ENCODE results near the gene DRG1. TPM values are rescaled to one million over a fixed set of nuclear protein-coding genes. Genes with fewer than 3 reads are reported as not detected.

The DRG1 gene
- polyA plus RNA-seq, 1 donor from 2014 or later, result 90.2 TPM

DNA sequence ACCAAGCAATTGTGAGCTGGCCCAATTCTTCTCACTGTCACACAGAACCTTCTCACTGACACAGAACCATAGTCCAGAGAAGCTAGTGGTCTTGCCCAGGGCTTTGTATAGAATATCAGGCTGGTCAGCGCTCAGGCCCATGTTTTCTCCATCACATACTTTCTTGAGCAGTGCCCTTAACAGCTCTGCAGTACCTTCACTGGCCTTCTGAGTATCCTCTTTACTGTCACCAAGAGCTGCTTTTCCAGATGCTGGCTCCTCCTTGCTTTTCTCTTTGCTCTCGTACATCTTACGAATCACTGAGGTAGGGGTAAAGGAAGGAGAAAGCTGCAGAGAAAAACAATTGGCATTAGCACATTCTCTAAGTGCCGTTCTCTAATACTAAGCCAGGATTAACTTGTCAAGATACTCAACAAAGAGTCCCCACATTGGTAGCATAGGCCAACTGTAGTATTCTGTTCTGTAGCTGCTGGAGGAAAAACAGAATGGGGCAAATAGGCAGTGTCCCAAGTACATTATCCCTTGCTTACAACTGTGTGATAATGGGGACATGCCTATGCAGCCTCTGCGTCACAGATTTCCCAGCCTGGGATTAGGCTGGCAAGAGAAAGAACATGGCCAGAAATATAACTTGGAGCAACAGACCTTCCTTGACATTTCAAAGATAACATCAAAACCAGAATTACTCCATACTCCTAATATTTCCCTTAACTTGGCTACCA, 43.5 kb downstream of the DRG1 start:
- no peaks in the 10 kb centered on the region for H4K20me1 ChIP-seq (ENCODE audit: insufficient read depth)

GRCh38 chr22:31443516-31443915, 44.1 kb downstream of the DRG1 start:
- Histone ChIP-seq H3K9ac (ENCODE audit: low read length) (no peak overlapping the region), H3K27ac (ENCODE audit: low read length) (no peak overlapping the region)

More for the DNA sequence above, 43.5 kb downstream of the DRG1 start:
- Histone ChIP-seq H3K27me3 (ENCODE audit: insufficient read depth, low read depth, low read length) (no peaks in the 10 kb centered on the region), H3F3A (ENCODE audit: insufficient read depth, low read length, poor library complexity, severe bottlenecking) (no peaks in the 10 kb centered on the region), H2AFZ (ENCODE audit: low read depth, low read length) (no peak overlapping the region), H3K4me2 (ENCODE audit: low read length) (no peak overlapping the region), H3K36me3 (ENCODE audit: insufficient read depth, low read length) (peaks cover 11% of the 10 kb centered on the region), H3K9me3 (ENCODE audit: low read length) (no peaks in the 10 kb centered on the region), H3K79me2 (replicated peaks; ENCODE audit: insufficient read depth, low read length) (no peaks in the 10 kb centered on the region), H3K9ac (ENCODE audit: low read length) (no peak overlapping the region), H3K4me3 (ENCODE audit: low read length) (no peak overlapping the region), H3K27ac (ENCODE audit: low read length) (no peak overlapping the region), H3K9me2 (ENCODE audit: insufficient read depth, low read length) (no peaks in the 10 kb centered on the region)
- TF ChIP-seq, protein P1, sequence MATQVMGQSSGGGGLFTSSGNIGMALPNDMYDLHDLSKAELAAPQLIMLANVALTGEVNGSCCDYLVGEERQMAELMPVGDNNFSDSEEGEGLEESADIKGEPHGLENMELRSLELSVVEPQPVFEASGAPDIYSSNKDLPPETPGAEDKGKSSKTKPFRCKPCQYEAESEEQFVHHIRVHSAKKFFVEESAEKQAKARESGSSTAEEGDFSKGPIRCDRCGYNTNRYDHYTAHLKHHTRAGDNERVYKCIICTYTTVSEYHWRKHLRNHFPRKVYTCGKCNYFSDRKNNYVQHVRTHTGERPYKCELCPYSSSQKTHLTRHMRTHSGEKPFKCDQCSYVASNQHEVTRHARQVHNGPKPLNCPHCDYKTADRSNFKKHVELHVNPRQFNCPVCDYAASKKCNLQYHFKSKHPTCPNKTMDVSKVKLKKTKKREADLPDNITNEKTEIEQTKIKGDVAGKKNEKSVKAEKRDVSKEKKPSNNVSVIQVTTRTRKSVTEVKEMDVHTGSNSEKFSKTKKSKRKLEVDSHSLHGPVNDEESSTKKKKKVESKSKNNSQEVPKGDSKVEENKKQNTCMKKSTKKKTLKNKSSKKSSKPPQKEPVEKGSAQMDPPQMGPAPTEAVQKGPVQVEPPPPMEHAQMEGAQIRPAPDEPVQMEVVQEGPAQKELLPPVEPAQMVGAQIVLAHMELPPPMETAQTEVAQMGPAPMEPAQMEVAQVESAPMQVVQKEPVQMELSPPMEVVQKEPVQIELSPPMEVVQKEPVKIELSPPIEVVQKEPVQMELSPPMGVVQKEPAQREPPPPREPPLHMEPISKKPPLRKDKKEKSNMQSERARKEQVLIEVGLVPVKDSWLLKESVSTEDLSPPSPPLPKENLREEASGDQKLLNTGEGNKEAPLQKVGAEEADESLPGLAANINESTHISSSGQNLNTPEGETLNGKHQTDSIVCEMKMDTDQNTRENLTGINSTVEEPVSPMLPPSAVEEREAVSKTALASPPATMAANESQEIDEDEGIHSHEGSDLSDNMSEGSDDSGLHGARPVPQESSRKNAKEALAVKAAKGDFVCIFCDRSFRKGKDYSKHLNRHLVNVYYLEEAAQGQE (IDR thresholded peaks at IDR 0.05; ENCODE audit: borderline replicate concordance), result no peak
- TF ChIP-seq, protein P2, sequence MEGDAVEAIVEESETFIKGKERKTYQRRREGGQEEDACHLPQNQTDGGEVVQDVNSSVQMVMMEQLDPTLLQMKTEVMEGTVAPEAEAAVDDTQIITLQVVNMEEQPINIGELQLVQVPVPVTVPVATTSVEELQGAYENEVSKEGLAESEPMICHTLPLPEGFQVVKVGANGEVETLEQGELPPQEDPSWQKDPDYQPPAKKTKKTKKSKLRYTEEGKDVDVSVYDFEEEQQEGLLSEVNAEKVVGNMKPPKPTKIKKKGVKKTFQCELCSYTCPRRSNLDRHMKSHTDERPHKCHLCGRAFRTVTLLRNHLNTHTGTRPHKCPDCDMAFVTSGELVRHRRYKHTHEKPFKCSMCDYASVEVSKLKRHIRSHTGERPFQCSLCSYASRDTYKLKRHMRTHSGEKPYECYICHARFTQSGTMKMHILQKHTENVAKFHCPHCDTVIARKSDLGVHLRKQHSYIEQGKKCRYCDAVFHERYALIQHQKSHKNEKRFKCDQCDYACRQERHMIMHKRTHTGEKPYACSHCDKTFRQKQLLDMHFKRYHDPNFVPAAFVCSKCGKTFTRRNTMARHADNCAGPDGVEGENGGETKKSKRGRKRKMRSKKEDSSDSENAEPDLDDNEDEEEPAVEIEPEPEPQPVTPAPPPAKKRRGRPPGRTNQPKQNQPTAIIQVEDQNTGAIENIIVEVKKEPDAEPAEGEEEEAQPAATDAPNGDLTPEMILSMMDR (IDR thresholded peaks at IDR 0.05; ENCODE audit: poor library complexity, severe bottlenecking), result no peak
- no peak for TF ChIP-seq POLR2AphosphoS5 (IDR thresholded peaks at IDR 0.05)
- TF ChIP-seq EP300 (conservative IDR thresholded peaks at IDR 0.05; ENCODE audit: poor library complexity, severe bottlenecking), result no peak
- no peak for TF ChIP-seq RAD21 (conservative IDR thresholded peaks at IDR 0.05)
- no peak for TF ChIP-seq EZH2 (IDR thresholded peaks at IDR 0.05; ENCODE audit: borderline replicate concordance, insufficient read depth, low read length, poor library complexity, severe bottlenecking)
- no peak for TF ChIP-seq TAF1 (IDR thresholded peaks at IDR 0.05; ENCODE audit: low read depth)
- no peak for TF ChIP-seq SMC3 (conservative IDR thresholded peaks at IDR 0.05; ENCODE audit: poor library complexity)
- no peak for TF ChIP-seq MXI1 (conservative IDR thresholded peaks at IDR 0.05; ENCODE audit: poor library complexity, severe bottlenecking)

More at GRCh38 chr22:31443516-31443915, 44.1 kb downstream of the DRG1 start:
- Histone ChIP-seq H3F3A (ENCODE audit: insufficient read depth, low read length, poor library complexity, severe bottlenecking) (no peaks in the 10 kb centered on the region), H3K36me3 (ENCODE audit: insufficient read depth, low read length) (peaks cover 11% of the 10 kb centered on the region), H3K79me2 (replicated peaks; ENCODE audit: insufficient read depth, low read length) (no peaks in the 10 kb centered on the region), H3K4me2 (ENCODE audit: low read length) (no peak overlapping the region), H4K20me1 (ENCODE audit: insufficient read depth) (no peaks in the 10 kb centered on the region), H3K9me3 (ENCODE audit: low read length) (no peaks in the 10 kb centered on the region), H3K9me2 (ENCODE audit: insufficient read depth, low read length) (no peaks in the 10 kb centered on the region), H3K27me3 (ENCODE audit: insufficient read depth, low read depth, low read length) (no peaks in the 10 kb centered on the region), H3K4me3 (ENCODE audit: low read length) (no peak overlapping the region), H2AFZ (ENCODE audit: low read depth, low read length) (no peak overlapping the region)
- TF ChIP-seq EZH2 (IDR thresholded peaks at IDR 0.05; ENCODE audit: borderline replicate concordance, insufficient read depth, low read length, poor library complexity, severe bottlenecking), result no peak
- TF ChIP-seq SMC3 (conservative IDR thresholded peaks at IDR 0.05; ENCODE audit: poor library complexity), result no peak
- TF ChIP-seq TAF1 (IDR thresholded peaks at IDR 0.05; ENCODE audit: low read depth), result no peak
- TF ChIP-seq, protein P2 (IDR thresholded peaks at IDR 0.05; ENCODE audit: poor library complexity, severe bottlenecking), result no peak
- TF ChIP-seq EP300 (conservative IDR thresholded peaks at IDR 0.05; ENCODE audit: poor library complexity, severe bottlenecking), result no peak
- TF ChIP-seq RAD21 (conservative IDR thresholded peaks at IDR 0.05), result no peak
- TF ChIP-seq MXI1 (conservative IDR thresholded peaks at IDR 0.05; ENCODE audit: poor library complexity, severe bottlenecking), result no peak
- TF ChIP-seq POLR2AphosphoS5 (IDR thresholded peaks at IDR 0.05), result no peak
- TF ChIP-seq, protein P1 (IDR thresholded peaks at IDR 0.05; ENCODE audit: borderline replicate concordance), result no peak
